Right ventricle myocardium inferior (tissue), 1 donor: ENCODE results near the gene NTSR1. TPM values are rescaled to one million over a fixed set of nuclear protein-coding genes. Genes with fewer than 3 reads are reported as not detected.

Experiments
- ATAC-seq: fragments of 200-7000 bp; cut with Tn5 transposase; one replicate; pipeline ENCODE4 v1.9.1; 2020; ENCODE audit warnings: mild to moderate bottlenecking, moderate library complexity
- DNase-seq: peaks from one replicate; pipeline ENCODE4 v3.0.0; 2021; ENCODE audit errors: missing footprints
- intact Hi-C: fragments of 100-400 bp; cut with DNase I; formaldehyde crosslinking; loops from one replicate; pipeline ENCODE4 v1.11.0; 2022
- total RNA-seq: library from RNA; stranded (reverse); fragmentation: NEBNext Ultra II Directional; extraction: Animal tissue kit (Norgen Biotek cat#: 25700); gene quantifications from one replicate; pipeline ENCODE4 v1.2.1, GENCODE V29; 2021
- donor health status: DM: no; HTN: yes; CAD: no; lungs with severe emphysema.

NTSR1 gene
- total RNA-seq, 1 donor from 2014 or later: not detected

DNA sequence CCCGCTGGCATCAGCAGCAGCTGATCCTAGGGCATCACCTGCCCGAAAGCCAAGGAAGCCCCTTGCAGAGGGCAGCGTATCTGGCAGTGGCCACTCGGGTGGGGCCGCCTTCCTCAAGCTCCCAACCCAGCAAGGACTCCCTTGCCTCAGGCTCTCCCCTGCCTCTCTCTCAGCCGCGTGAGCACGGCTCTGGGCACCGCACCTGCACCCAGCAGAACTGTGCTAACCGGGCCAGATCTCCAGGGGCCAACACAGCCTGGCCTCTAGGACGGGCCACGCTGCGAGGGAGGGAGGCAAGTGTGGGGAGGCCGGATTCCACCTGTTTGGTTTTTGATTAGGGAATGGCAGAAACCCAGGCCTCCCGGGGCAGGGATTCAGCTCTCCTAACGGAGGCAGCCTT lies 75.9 kb downstream of the NTSR1 start:
- ATAC-seq (no peak), DNase-seq (no peak)
- intact Hi-C loops: no loop called here

DNA sequence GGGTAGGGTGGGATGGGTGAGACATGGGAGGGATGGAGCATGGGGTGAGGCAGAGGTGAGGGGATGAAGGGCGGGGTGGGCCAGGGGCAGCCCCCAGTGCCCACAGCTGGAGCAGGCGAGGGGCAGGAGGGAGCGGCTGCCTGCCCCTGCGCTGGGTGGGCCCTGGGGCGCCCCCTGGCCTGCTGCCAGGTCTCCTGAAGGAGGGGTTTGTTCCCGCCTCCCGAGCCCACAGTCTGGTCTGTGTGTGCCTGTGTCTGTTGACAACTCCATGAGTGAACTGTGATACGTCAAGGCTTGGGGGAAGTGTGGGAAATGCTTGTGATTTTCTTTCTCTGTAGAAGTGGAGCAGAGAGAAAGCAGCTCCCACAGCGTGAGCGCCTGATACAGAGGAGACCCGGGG lies 76.8 kb downstream of the NTSR1 start:
- DNase-seq: no peak
- intact Hi-C loops: no loop called here

DNA sequence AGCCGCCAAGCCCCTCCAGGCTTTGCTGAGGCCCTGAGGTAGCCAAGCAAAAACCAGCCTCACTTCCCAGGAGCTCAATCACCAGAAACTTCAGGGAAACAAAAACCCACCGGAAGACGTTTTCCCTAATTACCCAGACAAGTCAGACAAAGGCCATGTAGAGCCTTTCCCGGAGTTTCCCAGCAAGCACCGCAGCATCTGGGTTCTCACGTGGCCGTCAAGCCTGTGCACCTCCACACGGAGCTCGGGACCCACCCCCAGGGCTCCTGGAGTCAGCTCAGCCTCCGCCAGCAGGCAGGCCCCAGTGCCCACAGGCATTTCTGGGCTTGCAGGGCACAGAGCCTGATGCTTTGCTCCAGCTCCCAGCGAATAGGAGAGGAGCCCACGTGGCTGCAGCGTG lies 77.5 kb downstream of the NTSR1 start:
- no peak for DNase-seq
- ATAC-seq: no peak
- intact Hi-C loops: no loop called here

More for the DNA sequence above, 76.8 kb downstream of the NTSR1 start:
- ATAC-seq: no peak

DNA sequence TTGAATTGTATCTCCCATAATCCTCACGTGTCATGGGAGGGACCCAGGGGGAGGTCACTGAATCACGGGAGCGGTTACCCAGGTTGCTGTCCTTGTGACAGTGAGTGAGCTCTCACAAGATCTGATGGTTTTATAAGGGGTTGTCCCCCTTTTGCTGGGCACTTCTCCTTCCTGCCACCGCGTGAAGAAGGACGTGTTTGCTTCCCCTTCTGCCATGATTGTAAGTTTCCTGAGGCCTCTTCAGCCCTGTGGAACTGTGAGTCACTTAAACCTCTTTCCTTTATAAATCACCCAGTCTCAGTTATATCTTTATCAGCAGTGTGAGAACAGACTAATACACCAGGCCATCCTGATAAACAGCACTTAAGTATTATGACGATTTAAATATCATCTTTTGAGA lies 78.7 kb downstream of the NTSR1 start:
- no peak for ATAC-seq
- intact Hi-C loops: no loop called here
- DNase-seq: no peak

DNA sequence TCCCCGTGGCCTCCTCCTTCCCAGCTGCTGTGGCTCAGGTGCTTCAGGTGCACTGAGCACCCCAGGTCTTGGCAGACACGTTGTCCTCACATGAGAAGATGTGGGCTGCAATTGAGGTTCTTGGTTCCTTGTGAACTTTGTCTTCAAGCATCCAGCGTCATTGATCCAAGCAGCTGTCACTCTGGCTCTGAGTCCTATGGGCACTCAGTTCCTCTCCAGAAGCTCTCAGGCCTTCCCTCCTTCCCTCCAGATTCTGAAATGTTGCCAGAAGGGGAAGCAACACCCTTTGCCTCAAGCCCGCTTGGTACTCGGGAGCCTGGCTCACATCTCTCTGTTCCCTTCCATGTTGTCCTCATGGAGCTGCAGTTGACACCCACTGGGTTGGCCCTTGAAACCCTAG lies 79.2 kb downstream of the NTSR1 start:
- ATAC-seq (no peak), DNase-seq (no peak)
- intact Hi-C loops: no loop called here

DNA sequence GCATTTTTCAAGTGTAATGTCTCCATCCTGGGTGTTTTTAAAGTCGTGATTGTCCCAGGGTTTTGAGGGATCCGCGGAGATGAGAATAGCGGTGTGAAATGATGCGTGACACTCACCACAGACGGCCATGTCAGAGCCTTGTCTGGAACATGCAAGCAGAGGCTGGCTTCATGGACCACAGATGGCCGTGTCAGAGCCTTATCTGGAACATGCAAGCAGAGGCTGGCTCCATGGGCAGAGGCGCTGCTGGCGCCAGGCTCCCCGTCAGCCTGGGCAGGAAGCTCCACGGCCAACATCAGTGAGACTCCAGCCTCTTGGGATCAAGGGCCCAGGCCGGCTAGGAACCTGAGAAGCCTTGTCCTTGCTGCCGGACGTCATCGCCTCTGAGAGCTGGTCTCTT lies 80.0 kb downstream of the NTSR1 start:
- intact Hi-C loops: no loop called here
- no peak for ATAC-seq

DNA sequence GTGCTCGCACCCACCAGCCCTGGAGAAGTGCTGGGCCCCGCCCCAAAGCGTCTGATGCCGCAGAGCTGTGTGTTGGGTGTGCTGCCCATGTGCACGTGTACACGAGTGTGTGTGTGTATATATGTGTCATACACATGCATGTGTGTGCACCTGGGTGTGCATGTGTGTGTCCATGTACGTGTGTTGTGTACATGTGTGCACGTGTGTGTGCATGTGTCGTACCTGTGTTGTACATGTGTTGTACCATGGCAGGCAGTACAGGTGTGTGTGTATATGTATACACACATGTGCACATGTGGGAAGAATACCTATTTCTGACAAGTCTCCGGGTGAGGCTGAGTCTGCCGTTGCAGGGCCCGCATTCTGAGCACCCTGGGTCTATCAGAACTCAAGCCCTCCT lies 81.4 kb downstream of the NTSR1 start:
- DNase-seq (no peak), ATAC-seq (no peak)
- intact Hi-C loops: loop anchor here (5.0 to 10.0 kb wide), 4 partner anchors 168 to 485 kb away; partner anchors contain the start of genes ADRM1 and RPS21

More for the DNA sequence above, 80.0 kb downstream of the NTSR1 start:
- no peak for DNase-seq

DNA sequence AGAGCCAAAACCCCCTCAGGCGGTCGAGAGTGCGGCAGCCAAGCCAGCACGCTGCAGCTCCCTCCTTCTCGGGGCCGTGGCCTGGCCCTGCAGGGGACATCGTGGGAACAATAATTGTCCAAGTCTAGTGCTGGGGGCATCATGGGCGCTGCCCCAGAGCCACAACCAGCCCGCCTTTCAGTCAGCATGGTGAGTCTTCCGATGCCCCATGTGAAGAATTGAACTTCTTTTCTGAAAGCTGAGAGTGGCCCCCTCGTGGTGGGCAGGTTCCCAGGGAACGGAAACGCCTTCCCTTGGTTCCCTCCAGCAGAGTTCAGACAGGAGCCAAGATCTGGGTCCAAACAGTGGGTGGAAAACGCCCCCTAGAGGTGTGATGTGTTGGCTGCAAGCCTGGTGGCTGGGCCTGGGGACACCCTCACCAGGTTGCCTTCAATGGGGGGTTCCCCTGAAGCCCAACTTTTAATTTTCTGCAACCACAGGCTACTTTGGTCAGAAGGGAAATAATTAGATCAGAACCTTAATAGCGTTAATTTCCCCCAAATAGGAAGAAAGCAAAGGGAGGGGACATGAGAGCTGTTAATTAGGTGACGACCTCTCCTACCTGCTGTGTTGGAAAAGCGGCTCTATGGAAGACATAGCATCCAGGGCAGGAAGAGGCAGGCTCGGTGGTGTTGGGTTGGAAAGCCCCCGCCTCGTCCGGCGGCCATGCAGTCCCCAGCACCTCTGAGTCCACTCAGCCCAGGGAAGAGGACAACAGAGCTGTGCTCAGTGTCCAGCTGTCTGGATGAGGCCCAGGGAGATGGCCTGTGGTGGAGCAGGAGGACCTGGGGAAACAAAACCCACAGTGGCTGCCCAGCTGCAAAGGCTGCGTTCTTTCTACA lies 82.9 kb downstream of the NTSR1 start:
- intact Hi-C loops: loop anchor here (1.0 to 10.0 kb wide), 5 partner anchors 123 to 487 kb away; partner anchors contain the start of genes ADRM1 and RPS21
- no peak for ATAC-seq
- DNase-seq: no peak

DNA sequence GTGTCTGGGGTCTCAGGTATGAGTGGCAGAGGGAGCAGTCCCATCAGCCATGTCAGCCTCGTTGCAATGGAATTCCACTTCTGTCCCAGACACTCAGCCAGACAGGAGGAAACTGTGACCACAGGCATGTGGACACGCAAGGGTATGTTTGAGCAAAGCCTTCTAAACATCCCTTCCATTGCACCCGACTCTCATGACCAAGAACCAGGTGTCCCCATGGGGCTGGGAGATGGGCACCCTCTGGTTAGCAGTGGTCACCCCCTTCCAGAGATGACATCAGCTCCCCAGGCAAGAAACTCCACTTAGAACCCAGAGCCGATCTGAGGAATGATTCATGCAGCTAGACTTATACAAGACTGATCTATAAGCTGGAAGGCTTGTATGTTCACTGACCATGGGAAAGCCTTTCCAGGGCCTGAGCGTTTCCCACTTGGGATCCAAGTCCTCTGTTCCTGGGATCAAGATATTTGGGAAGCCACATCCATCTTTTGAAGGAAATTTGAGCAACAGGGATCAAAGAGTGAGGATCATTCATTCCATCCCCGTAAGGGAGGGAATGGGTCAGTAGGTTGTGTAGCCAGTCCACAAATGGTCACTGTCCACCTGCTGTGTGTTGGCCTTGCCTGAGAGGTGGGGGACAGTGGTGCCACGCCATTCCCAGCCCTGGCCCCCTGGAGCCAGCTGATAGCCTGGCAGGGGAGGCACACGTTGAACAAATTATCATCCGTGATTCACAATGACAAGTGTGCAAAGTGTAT lies 83.7 kb downstream of the NTSR1 start:
- intact Hi-C loops: loop anchor here (1.0 to 10.0 kb wide), 5 partner anchors 124 to 488 kb away; partner anchors contain the start of genes ADRM1 and RPS21
- no peak for ATAC-seq
- DNase-seq: no peak

DNA sequence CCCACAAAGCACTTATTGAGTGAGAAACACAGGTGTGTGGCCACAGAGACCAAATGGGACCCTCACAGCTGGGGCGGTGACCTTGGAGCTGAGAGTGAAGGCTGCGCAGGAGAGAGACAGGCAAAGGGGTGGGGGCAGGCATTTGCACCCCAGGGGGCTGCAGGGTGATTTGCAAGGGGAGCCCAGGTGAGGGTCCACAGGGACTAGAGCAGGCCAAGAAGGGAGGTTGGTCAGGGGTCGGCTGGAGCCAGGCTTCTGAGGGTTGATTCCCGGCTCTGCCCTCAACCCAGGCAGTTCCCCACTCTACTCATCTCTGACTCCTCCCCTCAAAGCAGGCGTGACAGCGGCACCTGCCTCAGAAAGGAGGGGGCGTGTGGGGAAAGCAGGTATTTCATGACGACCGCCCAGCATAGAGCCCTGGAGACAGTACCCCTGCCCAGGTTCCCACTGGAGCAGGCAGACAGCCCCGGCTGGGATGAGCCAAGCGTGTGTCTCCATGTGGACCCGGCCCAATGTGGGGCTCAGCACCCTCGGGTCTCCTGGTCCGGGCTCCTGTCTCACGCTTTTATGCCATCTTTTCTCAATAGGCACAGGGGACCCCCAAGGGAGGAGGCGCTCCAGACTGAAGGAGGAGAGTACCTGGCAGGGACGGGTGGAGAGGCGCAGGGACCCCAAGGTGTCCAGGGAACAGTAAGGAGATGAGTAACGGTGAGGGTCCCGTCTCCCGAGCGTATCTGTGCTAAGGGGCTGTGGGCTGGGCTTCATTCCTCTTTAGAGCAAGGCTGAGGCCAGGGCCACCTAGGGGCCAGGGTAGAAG lies 84.5 kb downstream of the NTSR1 start:
- DNase-seq (no peak), ATAC-seq (no peak)
- intact Hi-C loops: loop anchor here (1.0 to 10.0 kb wide), 5 partner anchors 125 to 488 kb away; partner anchors contain the start of genes ADRM1 and RPS21

DNA sequence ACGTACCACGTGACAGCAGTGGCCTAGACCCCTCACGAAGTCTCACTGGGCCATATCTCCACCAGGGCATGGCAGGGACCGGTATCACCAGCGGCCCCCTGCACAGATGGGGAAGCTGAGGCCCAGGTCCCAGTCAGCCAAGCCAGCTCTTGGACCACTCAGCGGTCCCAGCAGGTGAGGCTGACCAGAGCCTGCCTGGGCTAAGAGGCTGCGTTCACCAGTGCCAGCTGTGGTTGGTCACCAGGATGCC lies 85.0 kb downstream of the NTSR1 start:
- intact Hi-C loops: loop anchor here (5.0 to 10.0 kb wide), 4 partner anchors 171 to 489 kb away; partner anchors contain the start of genes ADRM1 and RPS21
- ATAC-seq (no peak), DNase-seq (no peak)

DNA sequence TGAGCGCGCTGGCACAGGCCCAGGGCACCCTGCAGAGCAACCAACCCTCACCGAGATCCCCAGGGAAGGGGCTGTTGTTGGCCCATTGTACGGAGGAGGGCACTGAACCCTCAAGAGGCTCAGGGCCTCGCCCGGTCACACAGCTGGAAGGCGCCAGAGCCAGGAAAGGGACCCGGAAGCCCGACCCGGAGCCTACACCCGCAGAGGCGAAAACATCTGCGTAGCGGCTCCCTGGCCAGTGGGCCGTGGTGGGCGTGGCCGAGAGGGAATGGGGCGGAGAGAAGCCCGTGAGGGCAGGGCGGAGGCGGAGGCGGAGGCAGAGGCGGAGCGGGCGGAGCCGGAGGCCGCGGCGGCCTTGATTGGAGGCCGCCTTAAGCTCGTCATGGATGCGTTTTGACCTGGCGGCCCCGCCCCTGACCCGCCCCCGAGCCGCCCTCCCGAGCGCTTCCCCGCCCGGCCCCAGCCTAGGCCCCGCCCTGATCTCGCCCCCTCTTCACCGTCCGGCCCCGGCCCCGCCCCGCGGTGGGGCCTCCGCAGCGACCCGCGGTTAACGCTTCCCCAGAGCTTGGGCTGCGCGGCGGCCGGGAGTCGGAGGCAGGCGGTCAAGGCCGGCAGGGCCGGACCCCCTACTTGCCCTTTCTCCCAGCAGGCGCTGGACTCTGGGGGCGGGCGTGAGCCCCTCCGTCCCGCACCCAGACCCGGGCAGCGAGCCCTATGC lies 85.5 kb downstream of the NTSR1 start:
- peak; percentile 99 for DNase-seq
- intact Hi-C loops: loop anchor here (5.0 to 10.0 kb wide), 4 partner anchors 172 to 489 kb away; partner anchors contain the start of genes ADRM1 and RPS21
- ATAC-seq: peak; percentile 94

DNA sequence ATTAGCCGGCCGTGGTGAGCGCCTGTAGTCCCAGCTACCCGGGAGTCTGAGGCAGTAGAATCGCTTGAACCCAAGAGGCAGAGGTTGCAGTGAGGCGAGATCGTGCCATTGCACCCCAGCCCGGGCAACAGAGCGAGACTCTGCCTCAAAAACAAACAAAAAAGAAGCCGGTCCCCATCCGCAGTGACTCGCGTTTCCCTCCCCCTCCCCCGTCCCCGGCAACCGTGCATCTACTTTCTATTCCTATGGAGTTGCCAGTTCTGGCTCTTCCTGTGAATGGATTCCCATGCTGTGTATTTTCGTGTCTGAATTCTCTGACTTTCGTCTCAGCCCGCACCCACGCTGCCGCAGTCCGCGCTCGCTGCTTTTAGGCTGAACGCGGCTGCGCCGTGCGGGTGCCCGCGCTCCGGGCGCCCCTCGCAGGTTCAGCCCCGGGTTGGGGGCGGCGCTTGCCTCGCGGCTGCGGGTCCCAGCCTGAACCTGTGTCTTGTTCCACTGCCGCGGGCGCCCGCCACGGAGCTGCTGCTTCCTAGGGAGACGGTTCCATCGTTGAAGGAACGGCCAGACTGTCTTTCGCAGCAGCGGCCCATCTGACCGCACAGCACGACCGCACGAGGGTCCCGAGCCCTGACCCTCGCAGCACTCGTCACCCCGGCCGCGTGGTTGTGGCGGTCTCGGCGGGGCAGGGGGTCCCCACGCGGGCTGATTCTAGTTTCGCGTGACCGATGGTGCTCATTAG lies 86.6 kb downstream of the NTSR1 start:
- intact Hi-C loops: loop anchor here (10.0 kb wide), 2 partner anchors 410 to 490 kb away; partner anchors contain the start of genes ADRM1 and RPS21
- no peak for ATAC-seq
- peak; percentile 84 for DNase-seq

DNA sequence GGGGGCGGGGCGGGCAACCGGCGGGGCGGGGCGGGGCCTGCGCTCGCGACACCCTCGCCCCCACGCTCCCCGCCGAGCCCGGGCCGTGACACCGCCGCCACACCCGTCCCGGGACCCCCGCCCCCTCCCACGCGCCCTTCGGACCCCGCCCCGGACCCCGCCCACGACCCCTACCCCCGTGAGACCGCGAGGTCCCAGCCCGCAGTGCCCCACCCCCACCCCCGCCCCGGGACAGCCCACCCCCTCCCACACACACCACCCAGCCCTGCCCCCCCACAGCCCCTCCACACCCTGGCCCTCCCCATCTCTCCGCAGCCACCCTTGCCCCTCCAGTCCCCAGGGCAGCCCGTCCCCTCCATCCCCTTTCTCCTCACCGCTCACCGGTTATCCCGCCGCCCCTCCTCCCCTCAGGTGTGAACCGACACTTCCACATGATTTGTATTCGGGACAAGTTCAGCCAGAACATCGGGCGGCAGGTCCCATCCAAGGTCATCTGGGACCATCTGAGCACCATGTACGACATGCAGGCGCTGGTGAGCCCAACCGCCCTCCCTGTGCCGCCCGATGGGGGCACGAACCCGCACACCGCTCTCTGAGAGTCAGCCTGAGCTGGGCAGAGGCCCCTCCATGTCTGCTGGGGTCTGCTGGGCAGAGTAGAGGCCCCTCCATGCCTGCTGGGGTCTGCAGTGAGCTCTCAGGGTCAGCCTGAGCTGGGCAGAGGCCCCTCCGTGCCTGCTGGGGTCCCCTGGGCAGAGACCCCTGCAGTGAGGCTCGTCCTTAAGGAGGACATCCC lies 88.3 kb downstream of the NTSR1 start:
- intact Hi-C loops: loop anchor here (10.0 kb wide), 2 partner anchors 412 to 492 kb away; partner anchors contain the start of genes ADRM1 and RPS21
- peak; percentile 62 for DNase-seq
- no peak for ATAC-seq

DNA sequence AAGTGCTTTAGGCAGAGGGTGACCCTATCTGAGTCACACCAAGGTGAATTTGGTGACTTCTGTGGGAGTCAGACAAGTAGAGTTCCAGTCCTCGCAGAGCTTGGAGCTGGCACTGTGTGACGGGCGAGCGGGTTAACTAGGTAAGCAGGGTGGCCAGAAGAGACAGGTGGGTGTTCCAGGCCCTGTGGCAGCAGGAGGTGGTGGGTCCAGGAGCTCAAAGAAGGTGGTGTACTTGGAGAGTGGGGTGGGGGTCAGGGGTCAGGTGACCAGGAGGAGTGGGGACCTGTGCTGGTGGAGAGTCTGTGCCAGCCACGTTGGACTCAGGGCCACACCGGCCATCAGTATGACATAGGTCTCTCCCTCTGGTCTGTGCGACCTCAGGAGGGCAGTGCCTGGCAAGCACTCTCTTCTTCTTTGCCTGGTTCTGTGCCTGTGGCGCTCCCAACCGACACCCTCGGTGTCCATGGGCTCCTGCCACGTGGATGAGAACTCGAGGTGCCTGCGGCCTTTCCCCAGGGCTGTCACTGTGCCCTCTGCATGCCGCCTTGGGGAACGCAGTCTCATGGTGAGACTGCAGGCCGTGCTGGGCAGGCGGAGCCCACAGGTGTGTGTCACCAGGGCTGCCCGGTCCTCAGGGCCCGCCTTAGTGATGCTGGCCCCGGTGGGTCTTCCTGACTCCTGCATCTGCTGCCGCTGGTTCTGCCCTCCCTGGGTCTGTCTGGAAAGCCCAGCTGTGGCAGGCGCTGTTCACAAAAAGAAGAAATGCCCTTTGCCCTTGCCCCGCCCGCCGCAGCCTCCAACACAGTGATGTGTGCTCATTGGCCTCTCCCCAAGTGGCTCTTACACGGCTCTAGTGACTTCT lies 89.3 kb downstream of the NTSR1 start:
- no peak for ATAC-seq
- intact Hi-C loops: loop anchor here (10.0 kb wide), 2 partner anchors 413 to 493 kb away; partner anchors contain the start of genes ADRM1 and RPS21
- DNase-seq: peak; percentile 64

DNA sequence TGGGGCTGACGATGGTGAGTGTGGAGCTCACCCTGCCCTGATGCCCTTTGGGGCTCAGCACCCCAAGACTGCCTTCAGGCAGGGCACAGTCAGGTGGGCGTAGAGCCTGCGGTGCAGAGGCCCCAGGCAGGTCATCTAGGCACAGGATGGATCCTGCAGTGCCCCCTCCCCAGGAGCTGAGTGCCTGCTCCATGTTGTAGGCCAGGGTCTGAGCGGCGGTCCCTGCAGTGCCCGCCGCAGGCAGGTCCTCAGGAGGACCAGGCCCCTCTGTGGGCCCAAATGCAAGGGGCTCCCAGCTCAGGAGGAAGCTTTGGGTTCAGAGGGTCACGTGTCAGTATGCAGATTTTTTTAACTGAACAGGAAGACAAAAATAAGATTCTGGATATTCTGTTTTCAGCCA lies 90.4 kb downstream of the NTSR1 start:
- no peak for ATAC-seq
- intact Hi-C loops: loop anchor here (10.0 kb wide), 2 partner anchors 414 to 494 kb away; partner anchors contain the start of genes ADRM1 and RPS21
- no peak for DNase-seq
